ENCODE results near the gene NFIB. TPM values are rescaled to one million over a fixed set of nuclear protein-coding genes. Genes with fewer than 3 reads are reported as not detected.

The NFIB gene
- total and polyA plus RNA-seq, 2 experiments from 2014 or later, result 15.2 to 27.3 TPM

GRCh38 chr9:14197325-14197858 is 116.5 kb downstream of the NFIB start:
- H3K79me2 ChIP-seq, result peaks cover 71% of the 10 kb centered on the region
- H3K4me1 ChIP-seq (ENCODE audit: insufficient read depth), result no peaks in the 10 kb centered on the region
- no peaks in the 10 kb centered on the region for H3K9me3 ChIP-seq (ENCODE audit: low read depth)
- H2AFZ ChIP-seq, result no peak overlapping the region
- TF ChIP-seq CTCF (IDR thresholded peaks at IDR 0.05; ENCODE audit: poor library complexity) (no peak), EZH2 (IDR thresholded peaks at IDR 0.05; ENCODE audit: borderline replicate concordance) (no peak), EZH2phosphoT487 (IDR thresholded peaks at IDR 0.05; ENCODE audit: low read depth, severe bottlenecking, unreplicated experiment) (no peak)
- H3K27me3 ChIP-seq, result no peaks in the 10 kb centered on the region
- no peak overlapping the region for H3K4me3 ChIP-seq
- no peaks in the 10 kb centered on the region for H3K36me3 ChIP-seq (replicated peaks; ENCODE audit: insufficient read depth, low read depth)
- H4K20me1 ChIP-seq (ENCODE audit: insufficient read depth, poor library complexity, severe bottlenecking), result peaks cover 4% of the 10 kb centered on the region
- no peak overlapping the region for H3K4me2 ChIP-seq
- WGBS (ENCODE audit: low lambda C conversion rate, missing lambda C conversion rate), result 71% methylated on average over 4 of the region's 4 CpGs
- no peaks in the 10 kb centered on the region for H3K9me2 ChIP-seq (replicated peaks; ENCODE audit: insufficient read depth)
- no peak overlapping the region for H3K27ac ChIP-seq
- no peak for DNase-seq (ENCODE audit: low spot score)

- Histone ChIP-seq H4K20me1 (ENCODE audit: insufficient read depth, poor library complexity, severe bottlenecking) (peaks cover 12% of the 10 kb centered on the region), H3K27ac (no peak overlapping the region), H3K27me3 (no peaks in the 10 kb centered on the region), H3K36me3 (replicated peaks; ENCODE audit: insufficient read depth, low read depth) (no peaks in the 10 kb centered on the region), H3K79me2 (peaks cover 80% of the 10 kb centered on the region), H3K9me2 (replicated peaks; ENCODE audit: insufficient read depth) (no peaks in the 10 kb centered on the region), H3K9me3 (ENCODE audit: low read depth) (no peaks in the 10 kb centered on the region), H2AFZ (no peak overlapping the region), H3K4me3 (no peak overlapping the region), H3K4me1 (ENCODE audit: insufficient read depth) (peaks cover 7% of the 10 kb centered on the region), H3K4me2 (no peak overlapping the region)
- whole genome bisulfite sequencing (ENCODE audit: low lambda C conversion rate, missing lambda C conversion rate), result 86% methylated on average over 7 of the region's 7 CpGs
- TF ChIP-seq EZH2 (IDR thresholded peaks at IDR 0.05; ENCODE audit: borderline replicate concordance), result no peak
- no peak for TF ChIP-seq CTCF (IDR thresholded peaks at IDR 0.05; ENCODE audit: poor library complexity)
- no peak for TF ChIP-seq EZH2phosphoT487 (IDR thresholded peaks at IDR 0.05; ENCODE audit: low read depth, severe bottlenecking, unreplicated experiment)
- DNase-seq (ENCODE audit: low spot score), result no peak
Observed at GRCh38 chr9:14193328-14193990, 120.5 kb downstream of the NFIB start.

GRCh38 chr9:14192556-14192955 is 121.4 kb downstream of the NFIB start:
- H3K9me2 ChIP-seq (replicated peaks; ENCODE audit: insufficient read depth), result no peaks in the 10 kb centered on the region
- no peaks in the 10 kb centered on the region for H3K27me3 ChIP-seq
- no peaks in the 10 kb centered on the region for H3K9me3 ChIP-seq (ENCODE audit: low read depth)
- no peak overlapping the region for H2AFZ ChIP-seq
- no peak overlapping the region for H3K4me3 ChIP-seq
- peaks cover 8% of the 10 kb centered on the region for H3K4me1 ChIP-seq (ENCODE audit: insufficient read depth)
- no peaks in the 10 kb centered on the region for H3K36me3 ChIP-seq (replicated peaks; ENCODE audit: insufficient read depth, low read depth)
- H4K20me1 ChIP-seq (ENCODE audit: insufficient read depth, poor library complexity, severe bottlenecking), result peaks cover 13% of the 10 kb centered on the region
- no peak for TF ChIP-seq EZH2phosphoT487 (IDR thresholded peaks at IDR 0.05; ENCODE audit: low read depth, severe bottlenecking, unreplicated experiment)
- TF ChIP-seq EZH2 (IDR thresholded peaks at IDR 0.05; ENCODE audit: borderline replicate concordance), result no peak
- TF ChIP-seq CTCF (IDR thresholded peaks at IDR 0.05; ENCODE audit: poor library complexity), result no peak
- 91% methylated on average over 1 of the region's 1 CpG for WGBS (ENCODE audit: low lambda C conversion rate, missing lambda C conversion rate)
- H3K4me2 ChIP-seq, result no peak overlapping the region
- DNase-seq (ENCODE audit: low spot score), result no peak
- H3K79me2 ChIP-seq, result peaks cover 81% of the 10 kb centered on the region
- H3K27ac ChIP-seq, result no peak overlapping the region

All from hepatocyte (in vitro differentiated cells).